Panc1 (cell line): ENCODE results near the gene STAT5A. TPM values are rescaled to one million over a fixed set of nuclear protein-coding genes. Genes with fewer than 3 reads are reported as not detected.

ENCODE experiments used
- ATAC-seq: fragments of 200-7000 bp; cut with Tn5 transposase; 2 replicates; pipeline ENCODE4 v1.9.1; 2020; ENCODE audit warnings: mild to moderate bottlenecking, moderate library complexity
- BruUV-seq: library from RNA; stranded (reverse); fragments of 400-500 nt; replicated peaks from 2 replicates; lab custom pipeline; 2021; lab: Mats Ljungman, UMichigan
- CTCF ChIA-PET: fragments of 300-600 bp; sonication (Branson Sonifier 250); formaldehyde crosslinking; loops from one replicate; lab custom pipeline; 2022; ENCODE audit warnings: antibody characterized with exemption; lab: Charles Lee
- POLR2A ChIA-PET: fragments of 300-600 bp; sonication (Branson Sonifier 250); formaldehyde crosslinking; loops from one replicate; lab custom pipeline; 2022; ENCODE audit warnings: antibody characterized with exemption; lab: Charles Lee
- DNase-seq: peaks from one replicate; pipeline ENCODE4 v3.0.0-alpha.2; 2010; ENCODE audit warnings: low read depth, low spot score
- H3K27ac ChIP-seq: 2 replicates; pipeline ENCODE4 v1.5.1; 2011; ENCODE audit warnings: mild to moderate bottlenecking, low read length, inconsistent platforms
- H3K27me3 ChIP-seq: fragments of 200-500 bp; sonication (Bioruptor generic); 2 replicates; pipeline ENCODE4 v1.6.0; 2014; ENCODE audit warnings: low read length, inconsistent platforms; ENCODE audit not compliant: control insufficient read depth, insufficient read depth
- H3K36me3 ChIP-seq: fragments of 200-500 bp; sonication (Bioruptor generic); 2 replicates; pipeline ENCODE4 v1.5.1; 2014; ENCODE audit warnings: inconsistent platforms, mild to moderate bottlenecking, low read length, moderate library complexity; ENCODE audit not compliant: control insufficient read depth, insufficient read depth
- H3K4me1 ChIP-seq: 2 replicates; pipeline ENCODE4 v1.5.1; 2011; ENCODE audit warnings: inconsistent platforms, mild to moderate bottlenecking, low read length, moderate library complexity; ENCODE audit not compliant: control insufficient read depth, insufficient read depth
- H3K4me3 ChIP-seq, 2 experiments: 2 replicates each; pipeline ENCODE4 v1.5.1; 2011 to 2012; ENCODE audit warnings: low read depth in 2 of 2, low read length in 2 of 2, mild to moderate bottlenecking in 2 of 2, inconsistent platforms in 1 of 2, moderate library complexity in 1 of 2
- H3K9me3 ChIP-seq: fragments of 200-500 bp; sonication (Bioruptor generic); 2 replicates; pipeline ENCODE4 v1.5.1; 2014; ENCODE audit warnings: low read depth, mild to moderate bottlenecking, inconsistent platforms, low read length, moderate library complexity; ENCODE audit not compliant: control insufficient read depth, insufficient read depth
- POLR2AphosphoS5 ChIP-seq: IDR thresholded peaks from 2 replicates; pipeline ENCODE4 v1.6.1; 2012; ENCODE audit warnings: mild to moderate bottlenecking, low read depth, low read length, moderate library complexity
- SIN3A ChIP-seq: IDR thresholded peaks from 2 replicates; pipeline ENCODE4 v1.6.1; 2012; ENCODE audit warnings: low read depth, mild to moderate bottlenecking, low read length, moderate library complexity, borderline replicate concordance; ENCODE audit not compliant: insufficient read depth
- TCF7L2 ChIP-seq: IDR thresholded peaks from 2 replicates; pipeline ENCODE4 v1.6.1; 2011; ENCODE audit warnings: mild to moderate bottlenecking, low read depth, low read length, inconsistent platforms
- in situ Hi-C: cut with HindIII; loops from 2 replicates; pipeline ENCODE4 v1.10.0; 2016; ENCODE audit warnings: low sequenced_read_pairs, low pct_unique_long_range_greater_than_20kb
- intact Hi-C: fragments of 100-400 bp; cut with micrococcal nuclease; formaldehyde crosslinking; loops from one replicate; pipeline ENCODE4 v1.10.0; 2022; ENCODE audit not compliant: unreplicated experiment
- total RNA-seq: library from RNA; stranded (reverse); gene quantifications from one replicate; pipeline ENCODE4 v1.2.1, GENCODE V29; 2021; ENCODE audit not compliant: unreplicated experiment
- TF ChIP-seq, protein P1 (sequence below), 2 experiments: IDR thresholded peaks; 2 replicates each; pipeline ENCODE4 v1.6.1; 2011 to 2012; ENCODE audit warnings: low read depth in 2 of 2, control low read depth in 1 of 2, low read length in 1 of 2, mild to moderate bottlenecking in 1 of 2, moderate library complexity in 1 of 2; ENCODE audit not compliant: insufficient read depth in 1 of 2
- TF ChIP-seq, protein P2 (sequence below): fragments of 450-650 bp; IDR thresholded peaks from 2 replicates; pipeline ENCODE4 v1.5.1; 2017; ENCODE audit warnings: mild to moderate bottlenecking

The STAT5A gene
- total RNA-seq, 1 experiment from 2014 or later: 26.7 TPM

DNA sequence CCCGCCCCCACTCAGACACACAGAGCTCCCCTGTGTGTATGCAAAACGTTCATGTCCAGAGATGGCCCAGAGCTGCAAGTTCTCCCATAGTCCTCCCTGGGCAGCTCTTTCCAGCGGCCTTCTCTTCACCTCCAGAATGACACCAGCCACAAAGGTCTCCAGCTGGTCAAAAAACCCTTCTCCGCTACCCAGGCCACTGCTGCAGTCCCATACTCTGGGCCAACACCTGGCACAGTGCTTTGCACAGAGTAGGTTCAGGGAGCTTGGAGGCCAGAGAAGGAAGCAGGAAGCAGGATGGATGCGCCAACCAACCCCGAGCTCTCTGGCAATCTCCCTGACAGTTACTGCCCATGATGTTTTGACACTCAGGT is 11.0 kb upstream of the STAT5A start:
- TF ChIP-seq, protein P1, sequence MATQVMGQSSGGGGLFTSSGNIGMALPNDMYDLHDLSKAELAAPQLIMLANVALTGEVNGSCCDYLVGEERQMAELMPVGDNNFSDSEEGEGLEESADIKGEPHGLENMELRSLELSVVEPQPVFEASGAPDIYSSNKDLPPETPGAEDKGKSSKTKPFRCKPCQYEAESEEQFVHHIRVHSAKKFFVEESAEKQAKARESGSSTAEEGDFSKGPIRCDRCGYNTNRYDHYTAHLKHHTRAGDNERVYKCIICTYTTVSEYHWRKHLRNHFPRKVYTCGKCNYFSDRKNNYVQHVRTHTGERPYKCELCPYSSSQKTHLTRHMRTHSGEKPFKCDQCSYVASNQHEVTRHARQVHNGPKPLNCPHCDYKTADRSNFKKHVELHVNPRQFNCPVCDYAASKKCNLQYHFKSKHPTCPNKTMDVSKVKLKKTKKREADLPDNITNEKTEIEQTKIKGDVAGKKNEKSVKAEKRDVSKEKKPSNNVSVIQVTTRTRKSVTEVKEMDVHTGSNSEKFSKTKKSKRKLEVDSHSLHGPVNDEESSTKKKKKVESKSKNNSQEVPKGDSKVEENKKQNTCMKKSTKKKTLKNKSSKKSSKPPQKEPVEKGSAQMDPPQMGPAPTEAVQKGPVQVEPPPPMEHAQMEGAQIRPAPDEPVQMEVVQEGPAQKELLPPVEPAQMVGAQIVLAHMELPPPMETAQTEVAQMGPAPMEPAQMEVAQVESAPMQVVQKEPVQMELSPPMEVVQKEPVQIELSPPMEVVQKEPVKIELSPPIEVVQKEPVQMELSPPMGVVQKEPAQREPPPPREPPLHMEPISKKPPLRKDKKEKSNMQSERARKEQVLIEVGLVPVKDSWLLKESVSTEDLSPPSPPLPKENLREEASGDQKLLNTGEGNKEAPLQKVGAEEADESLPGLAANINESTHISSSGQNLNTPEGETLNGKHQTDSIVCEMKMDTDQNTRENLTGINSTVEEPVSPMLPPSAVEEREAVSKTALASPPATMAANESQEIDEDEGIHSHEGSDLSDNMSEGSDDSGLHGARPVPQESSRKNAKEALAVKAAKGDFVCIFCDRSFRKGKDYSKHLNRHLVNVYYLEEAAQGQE (IDR thresholded peaks at IDR 0.05; ENCODE audit: insufficient read depth in 1 of 2, low read depth in 2 of 2, low read length in 1 of 2): no peak
- TF ChIP-seq, protein P2, sequence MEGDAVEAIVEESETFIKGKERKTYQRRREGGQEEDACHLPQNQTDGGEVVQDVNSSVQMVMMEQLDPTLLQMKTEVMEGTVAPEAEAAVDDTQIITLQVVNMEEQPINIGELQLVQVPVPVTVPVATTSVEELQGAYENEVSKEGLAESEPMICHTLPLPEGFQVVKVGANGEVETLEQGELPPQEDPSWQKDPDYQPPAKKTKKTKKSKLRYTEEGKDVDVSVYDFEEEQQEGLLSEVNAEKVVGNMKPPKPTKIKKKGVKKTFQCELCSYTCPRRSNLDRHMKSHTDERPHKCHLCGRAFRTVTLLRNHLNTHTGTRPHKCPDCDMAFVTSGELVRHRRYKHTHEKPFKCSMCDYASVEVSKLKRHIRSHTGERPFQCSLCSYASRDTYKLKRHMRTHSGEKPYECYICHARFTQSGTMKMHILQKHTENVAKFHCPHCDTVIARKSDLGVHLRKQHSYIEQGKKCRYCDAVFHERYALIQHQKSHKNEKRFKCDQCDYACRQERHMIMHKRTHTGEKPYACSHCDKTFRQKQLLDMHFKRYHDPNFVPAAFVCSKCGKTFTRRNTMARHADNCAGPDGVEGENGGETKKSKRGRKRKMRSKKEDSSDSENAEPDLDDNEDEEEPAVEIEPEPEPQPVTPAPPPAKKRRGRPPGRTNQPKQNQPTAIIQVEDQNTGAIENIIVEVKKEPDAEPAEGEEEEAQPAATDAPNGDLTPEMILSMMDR: no peak
- TF ChIP-seq TCF7L2: no peak
- no peak for TF ChIP-seq POLR2AphosphoS5
- TF ChIP-seq SIN3A: no peak
- ChIA-PET POLR2A (interaction anchor here (0.7 kb wide), 1 partner anchor 382 kb away, joined by 3 read pairs; no protein-coding TSS in a partner anchor), CTCF (interaction anchor here (0.9 kb wide), 1 partner anchor 55 kb away, joined by 18 read pairs; no protein-coding TSS in a partner anchor)
- intact Hi-C loops (no loop called here), in situ Hi-C loops (no loop called here)
- no peaks in the 10 kb centered on the region for H3K36me3 ChIP-seq
- no peaks in the 10 kb centered on the region for H3K27me3 ChIP-seq
- H3K4me1 ChIP-seq: peaks cover 20% of the 10 kb centered on the region
- H3K9me3 ChIP-seq: no peaks in the 10 kb centered on the region
- DNase-seq (no peak), ATAC-seq (peak; percentile 3; the same call in 1 of the 2 replicates)
- no TSS peak for BruUV-seq
- H3K27ac ChIP-seq: peak overlapping the region; percentile 90
- no peak overlapping the region for H3K4me3 ChIP-seq

DNA sequence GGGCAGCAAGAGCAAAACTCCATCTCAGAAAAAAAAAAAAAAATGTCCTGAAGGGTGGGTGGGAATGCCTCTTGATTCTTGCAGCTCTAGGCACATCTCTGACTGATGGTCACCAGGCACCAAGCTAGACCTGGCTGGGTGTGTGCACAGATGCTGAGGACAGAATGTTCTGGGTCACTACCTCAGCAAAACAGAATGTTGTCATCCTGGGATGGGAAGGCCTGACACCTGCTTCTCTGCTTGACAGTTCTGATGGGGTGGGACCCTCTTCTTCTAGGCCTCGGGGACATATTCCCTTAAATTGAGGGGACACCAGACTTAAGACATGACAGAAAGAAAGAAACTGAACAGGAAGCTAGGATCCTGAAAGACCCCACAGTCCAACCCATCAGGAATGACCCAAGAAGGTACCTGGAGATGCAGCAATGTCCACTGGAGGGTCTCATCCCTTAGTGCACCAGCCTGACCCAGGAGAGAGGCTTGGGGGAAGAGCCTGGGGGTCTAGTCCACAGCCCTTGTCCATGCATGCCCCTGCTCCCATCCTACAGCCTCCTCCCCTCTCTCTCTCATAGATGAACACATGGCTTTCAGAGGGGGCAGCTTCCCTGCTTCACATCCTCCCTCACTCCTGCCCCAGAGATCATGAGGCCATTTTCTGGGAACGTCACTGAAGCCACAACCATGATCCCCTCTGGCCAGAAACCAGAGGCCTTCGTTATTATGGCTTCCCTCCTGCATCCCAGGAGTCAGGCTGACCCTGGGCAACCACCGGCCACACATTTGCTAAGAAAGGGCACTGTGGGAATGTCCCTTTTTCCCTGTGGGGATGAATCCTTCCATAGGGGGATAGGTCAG is 8.3 kb upstream of the STAT5A start:
- POLR2A ChIA-PET: no interaction called here
- DNase-seq (no peak), ATAC-seq (no peak)
- H3K9me3 ChIP-seq: no peaks in the 10 kb centered on the region
- intact Hi-C loops: no loop called here
- TF ChIP-seq POLR2AphosphoS5 (no peak), SIN3A (no peak), TCF7L2 (no peak)
- TF ChIP-seq, protein P2: no peak
- TF ChIP-seq, protein P1 (IDR thresholded peaks at IDR 0.05; ENCODE audit: insufficient read depth in 1 of 2, low read depth in 2 of 2, low read length in 1 of 2): no peak
- no peaks in the 10 kb centered on the region for H3K36me3 ChIP-seq
- H3K4me3 ChIP-seq: no peak overlapping the region
- H3K27me3 ChIP-seq: no peaks in the 10 kb centered on the region
- H3K4me1 ChIP-seq: peaks cover 22% of the 10 kb centered on the region
- CTCF ChIA-PET: interaction anchor here (0.7 kb wide), 1 partner anchor 787 kb away, joined by 4 read pairs; no protein-coding TSS in a partner anchor
- BruUV-seq: no TSS peak
- no peak overlapping the region; the same call in 1 of the 2 replicates for H3K27ac ChIP-seq
- in situ Hi-C loops: no loop called here
